Brain pericyte (primary cell): ENCODE measurements around the gene KLHDC8A.
"Not testable (repeated sequence)": the region's sequence is repeated elsewhere in the genome, so short reads cannot be mapped to it uniquely, and the experiment has no call there.

ENCODE experiments used
- DNase-seq: peaks from one replicate; pipeline ENCODE4 v3.0.0-alpha.2; 2012; ENCODE audit warnings: low read depth, low spot score

Gene KLHDC8A

DNA sequence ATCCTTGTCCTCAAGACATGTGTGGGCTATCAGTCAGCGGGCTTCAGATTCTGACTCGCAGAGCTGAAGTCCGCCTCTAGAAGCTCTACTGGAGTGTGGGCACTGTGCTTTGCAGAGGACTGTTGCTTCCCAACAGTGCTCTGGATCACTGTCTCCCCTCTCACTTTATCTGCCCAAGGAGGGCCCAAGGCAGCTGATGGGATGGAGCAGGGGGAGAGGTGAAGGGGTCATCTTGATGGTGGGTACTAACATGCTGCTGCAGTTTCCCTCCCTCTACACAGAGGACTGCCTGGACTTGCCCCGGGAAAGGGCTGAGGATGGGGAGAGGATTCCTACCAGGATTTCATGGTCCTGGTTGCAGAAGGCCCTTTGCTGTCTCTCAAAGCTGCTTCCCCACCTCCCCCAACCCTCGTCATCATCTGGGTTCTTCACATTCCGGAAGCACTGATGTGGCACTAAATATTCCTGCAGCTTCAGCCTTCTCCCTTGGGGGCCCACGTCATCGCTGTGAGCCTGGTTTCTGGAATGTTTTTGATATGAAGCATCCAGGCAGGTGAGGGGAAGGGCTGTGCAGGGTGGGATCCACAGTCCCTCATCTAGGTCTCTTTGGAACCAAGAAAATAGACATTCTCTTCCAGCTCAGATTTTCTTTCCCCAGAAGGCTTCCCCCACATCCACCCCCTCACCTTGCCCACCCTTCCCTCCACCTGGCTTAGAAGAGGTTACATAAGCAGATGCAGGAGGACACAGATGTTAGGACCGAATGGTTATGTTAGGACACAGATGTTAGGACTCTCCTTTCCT, 58.3 kb downstream of the KLHDC8A start:
- no peak for DNase-seq

DNA sequence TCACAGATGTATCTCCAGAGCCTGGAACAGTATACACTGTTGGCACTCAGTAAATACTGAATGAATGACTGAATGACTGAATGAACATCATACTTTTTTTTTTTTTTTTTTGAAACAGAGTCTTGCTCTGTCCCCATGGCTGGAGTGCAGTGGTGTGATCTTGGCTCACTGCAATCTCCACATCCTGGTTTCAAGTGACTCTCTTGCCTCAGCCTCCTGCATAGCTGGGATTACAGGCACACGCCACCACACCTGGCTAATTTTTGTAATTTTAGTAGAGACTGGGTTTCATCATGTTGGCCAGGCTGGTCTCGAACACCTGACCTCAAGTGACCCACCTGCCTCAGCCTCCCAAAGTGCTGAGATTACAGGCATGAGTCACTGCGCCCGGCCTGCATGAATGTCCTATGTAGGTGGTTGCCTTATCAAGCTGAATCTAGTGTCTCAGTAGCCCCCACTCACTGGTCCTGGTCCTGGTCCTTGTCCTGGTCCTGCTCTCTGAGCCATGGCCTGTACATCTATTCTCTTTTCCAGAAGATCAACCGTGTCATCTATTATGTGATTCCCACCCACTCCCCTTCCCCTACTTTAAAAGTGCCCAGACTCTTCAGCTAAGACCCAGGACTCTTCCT, 59.1 kb downstream of the KLHDC8A start:
- DNase-seq, result not testable (repeated sequence)

DNA sequence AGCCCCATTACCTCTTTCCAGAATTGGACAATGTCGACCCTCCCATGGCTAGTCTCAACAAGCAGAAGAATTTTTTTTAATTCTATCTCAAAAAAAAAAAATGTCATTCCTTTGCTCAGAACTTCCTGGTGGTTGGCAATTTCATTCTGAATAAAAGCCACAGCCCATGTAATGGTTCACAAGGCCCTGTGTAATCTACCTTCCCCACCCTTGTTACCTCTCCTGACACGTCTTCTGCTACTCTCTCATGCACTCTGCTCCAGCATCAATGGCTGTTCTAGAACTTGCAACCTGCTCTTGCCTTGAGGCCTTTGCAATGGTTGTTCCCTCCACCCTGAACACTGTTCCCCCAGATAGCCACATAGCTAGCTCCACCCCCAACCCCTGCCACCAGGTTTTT, 60.6 kb downstream of the KLHDC8A start:
- no peak for DNase-seq

DNA sequence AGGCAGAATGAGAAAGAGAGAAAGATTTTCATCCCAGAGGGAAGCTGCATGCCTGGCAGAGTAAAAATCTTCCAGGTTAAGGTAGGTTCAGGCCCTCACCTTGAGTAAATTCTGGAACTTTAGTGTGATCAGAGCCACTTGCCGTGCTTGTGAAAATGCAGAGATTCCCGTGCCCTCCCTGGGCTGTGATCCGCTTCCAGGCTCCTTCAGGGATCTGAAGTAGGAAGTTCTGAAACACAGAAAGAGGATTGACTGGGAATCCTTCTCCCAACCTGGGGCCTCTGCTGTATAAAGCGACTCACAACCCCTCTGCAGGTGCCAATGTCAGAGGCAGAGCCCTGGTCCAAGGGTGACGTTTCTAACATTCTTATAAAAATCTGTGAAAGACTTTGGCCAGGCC, 61.8 kb downstream of the KLHDC8A start:
- no peak for DNase-seq

DNA sequence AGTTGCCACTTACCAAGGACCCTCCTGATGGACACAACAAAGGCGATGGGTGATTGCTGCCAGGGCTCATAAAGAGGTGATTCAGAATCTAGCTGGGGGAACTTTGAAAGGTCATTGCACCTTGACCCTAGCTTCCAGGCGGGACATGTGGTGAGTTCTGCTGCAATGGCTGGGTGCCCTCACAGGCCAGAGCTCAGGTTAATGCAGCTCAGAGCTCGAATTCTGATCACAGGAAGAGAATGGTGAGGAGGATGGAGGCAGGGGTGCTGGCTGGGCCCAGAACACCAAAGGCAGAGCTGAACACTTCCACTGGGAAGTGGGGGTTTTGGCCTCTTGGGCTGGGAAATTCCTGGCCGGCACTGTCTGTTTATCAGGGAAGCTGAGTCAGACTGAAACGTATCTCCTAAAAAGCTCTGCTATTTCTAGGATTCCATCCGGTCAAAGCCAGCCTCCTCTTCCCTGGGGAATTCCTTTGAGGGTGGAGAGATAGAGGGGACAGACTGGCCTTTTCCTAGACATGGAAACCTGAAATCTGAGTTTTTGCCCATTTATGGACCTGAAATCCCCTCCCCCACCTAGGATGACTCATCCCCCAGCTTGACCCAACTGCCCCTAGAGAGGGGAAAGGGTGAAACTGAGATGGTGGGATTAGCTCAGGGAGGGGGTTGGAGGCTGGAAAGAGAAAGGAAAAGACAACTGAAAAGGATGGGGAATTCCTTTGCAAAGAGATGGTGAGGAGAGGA, 62.4 kb downstream of the KLHDC8A start:
- DNase-seq, result no peak

DNA sequence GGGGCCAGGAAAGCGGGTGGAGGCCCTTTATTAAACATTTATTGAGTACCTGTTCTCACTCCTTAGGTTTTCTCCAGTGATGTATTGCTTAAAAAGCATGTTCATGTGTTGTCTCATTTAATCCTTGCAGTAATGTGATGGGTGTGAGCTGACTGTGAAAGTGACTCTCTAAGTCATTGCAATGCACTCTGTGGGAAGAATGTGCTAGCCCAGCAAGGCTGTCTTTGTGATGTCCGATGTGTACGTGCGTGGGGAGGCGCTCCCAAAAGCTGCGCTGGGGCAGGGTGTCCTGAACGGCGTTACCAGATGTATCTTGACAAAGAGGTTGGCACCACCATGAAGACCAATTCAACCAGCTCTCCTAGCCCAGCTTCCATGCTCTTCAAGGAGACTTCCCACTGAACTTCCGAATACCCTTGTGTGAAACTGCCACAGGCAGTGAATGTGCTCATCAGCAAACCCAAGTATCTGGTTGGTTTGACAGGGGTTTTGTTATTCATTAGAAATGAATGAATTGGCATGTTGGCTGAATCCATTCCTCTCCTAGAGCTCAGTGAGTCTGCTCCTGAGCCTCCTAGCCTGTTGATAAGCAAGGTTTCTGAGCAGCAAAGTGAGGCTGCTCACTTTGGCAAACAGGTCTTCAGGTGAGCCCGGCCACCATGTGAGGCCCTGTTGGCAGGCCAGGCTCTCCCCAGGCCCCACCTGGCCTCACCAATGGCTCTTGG, 63.2 kb downstream of the KLHDC8A start:
- no peak for DNase-seq

DNA sequence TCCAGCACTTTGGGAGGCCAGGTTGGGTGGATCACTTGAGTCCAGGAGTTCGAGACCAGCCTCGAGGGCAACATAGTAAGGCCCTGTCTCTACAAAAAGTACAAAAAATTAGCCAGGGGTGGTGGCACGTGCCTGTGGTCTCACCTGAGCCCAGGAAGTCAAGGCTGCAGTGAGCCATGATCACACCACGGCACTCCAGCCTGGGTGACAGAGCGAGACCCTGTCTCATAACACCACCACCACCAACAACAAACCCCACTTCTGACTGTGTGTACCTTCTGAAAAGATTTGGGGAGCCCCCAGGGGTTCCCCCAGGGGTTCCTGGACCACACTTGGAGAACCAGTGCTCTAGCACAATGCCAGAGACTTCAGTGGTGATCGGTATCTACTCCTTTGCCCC, 65.1 kb downstream of the KLHDC8A start:
- DNase-seq, result no peak

DNA sequence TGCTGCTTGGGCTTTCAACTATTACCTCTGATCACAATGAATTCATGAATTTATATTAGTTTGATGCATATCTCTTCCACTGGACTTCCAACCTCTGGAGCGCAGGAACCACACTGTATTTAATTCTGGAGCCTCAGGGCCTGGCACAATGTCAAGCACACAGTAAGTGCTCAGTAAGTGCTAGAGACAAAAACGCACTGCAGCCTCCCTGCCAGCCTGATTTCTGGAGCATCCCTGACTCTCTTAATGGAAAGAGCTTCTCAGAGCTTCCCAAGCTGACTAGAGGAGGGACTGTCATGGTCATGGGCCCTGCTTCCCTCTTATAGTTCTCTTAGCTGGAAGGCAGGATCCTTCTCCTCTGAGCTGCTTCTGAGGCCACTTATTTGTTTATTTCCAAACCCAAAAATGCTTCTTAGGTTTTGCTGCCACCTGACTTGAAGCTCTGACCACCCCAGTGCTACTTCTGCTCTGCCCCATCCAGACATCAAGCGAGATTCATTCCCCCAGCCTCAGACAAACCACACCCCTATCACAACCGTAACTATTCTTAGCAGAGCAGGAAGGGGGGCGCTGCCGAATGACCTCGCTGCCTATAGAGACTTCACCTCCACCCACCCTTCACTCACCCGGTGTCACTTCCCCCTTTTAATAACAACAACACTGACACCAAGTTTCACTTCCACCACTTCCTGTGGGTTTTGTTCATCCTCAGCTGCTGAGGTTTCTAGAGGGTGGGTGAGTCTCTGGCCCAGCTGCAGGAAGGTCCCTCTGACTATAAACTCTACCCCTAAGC, 68.8 kb downstream of the KLHDC8A start:
- no peak for DNase-seq

DNA sequence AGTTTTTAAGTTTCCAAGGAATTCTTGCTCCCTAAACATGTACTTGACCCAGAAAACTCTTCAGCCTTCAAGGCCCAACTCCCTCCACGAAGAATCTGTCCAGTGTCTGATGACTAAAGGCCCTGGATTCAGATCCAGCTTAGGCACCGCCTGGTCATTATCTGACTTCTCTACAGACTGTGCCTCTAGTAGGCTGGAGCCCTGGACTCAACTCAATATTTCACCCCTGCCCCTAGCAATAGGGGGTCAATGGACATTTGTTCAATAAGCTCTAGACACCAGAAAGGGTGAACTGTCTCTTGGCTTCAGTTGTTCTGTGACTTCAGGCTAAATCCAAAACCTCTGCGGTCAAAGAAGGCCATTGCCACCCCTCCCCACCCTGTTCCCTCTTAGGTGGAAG, 69.6 kb downstream of the KLHDC8A start:
- DNase-seq, result no peak

DNA sequence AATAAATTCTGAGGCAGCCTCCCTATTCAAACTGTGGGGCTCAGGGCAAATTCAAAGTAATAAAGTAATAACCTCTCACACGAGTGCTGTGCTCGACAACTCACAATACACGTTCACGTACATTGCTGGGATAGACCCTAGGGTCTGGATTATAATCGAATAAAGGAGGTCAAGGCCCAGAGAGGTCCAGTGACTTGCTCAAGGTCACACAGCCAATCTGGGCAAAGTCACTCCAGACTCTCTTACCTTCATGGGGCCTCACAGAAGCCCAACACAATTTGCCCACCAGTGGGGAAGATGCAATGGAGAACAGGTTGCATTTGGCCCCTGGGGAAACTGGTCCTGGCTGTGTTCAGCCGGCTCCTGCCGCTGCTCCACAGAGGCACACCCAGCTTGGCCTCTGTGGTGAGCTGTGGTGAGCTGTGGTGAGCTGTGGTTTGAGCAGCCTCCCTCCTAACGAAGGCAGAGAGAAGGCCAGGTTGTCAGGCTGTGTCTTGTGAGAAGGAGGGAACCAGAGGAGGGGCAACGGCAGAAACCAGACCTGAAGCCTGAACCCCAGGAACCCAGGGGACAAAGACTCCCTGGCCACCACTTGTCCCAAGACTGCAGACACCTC, 70.3 kb downstream of the KLHDC8A start:
- DNase-seq, result no peak
